ENCODE data around the gene SETD5. TPM values are rescaled to one million over a fixed set of nuclear protein-coding genes. Genes with fewer than 3 reads are reported as not detected.

Gene SETD5
- polyA plus RNA-seq, 1 donor (not counting 4 experiments of a cell fraction or from before 2014, with no cell fraction given) = 37.8 TPM

DNA sequence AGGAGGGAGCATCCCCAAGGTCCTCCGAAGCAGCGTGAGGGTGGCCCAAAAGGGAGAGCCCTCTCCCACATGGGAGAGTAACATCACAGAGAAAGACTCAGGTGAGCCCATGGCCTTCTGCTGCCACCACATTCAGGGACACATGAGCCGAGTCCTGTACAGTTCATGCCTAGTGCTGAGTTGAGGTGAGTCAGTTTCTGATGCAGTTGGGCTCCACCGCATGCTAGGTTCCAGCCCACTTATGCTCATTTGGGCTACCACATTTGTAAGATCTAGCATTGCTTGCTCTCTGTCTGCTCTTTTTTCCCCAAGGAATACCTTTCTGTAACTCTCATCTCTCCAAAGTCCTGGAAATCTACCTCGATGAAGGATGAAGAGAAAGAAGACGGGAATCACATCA, 77.1 kb downstream of the SETD5 start:
- Histone ChIP-seq H3K36me3 (ENCODE audit: control insufficient read depth in 2 of 2, extremely low read depth in 1 of 2, insufficient read depth in 2 of 2, low read length in 2 of 2) (peaks cover 47 to 57% of the 10 kb centered on the region in 2 experiments), H3K9me1 (ENCODE audit: control insufficient read depth, extremely low read depth, insufficient read depth, low read length) (no peaks in the 10 kb centered on the region), H3K9me3 (ENCODE audit: control insufficient read depth, low read depth, low read length) (no peaks in the 10 kb centered on the region), H3K79me2 (ENCODE audit: control insufficient read depth, insufficient read depth, low read length) (peaks cover 10% of the 10 kb centered on the region), H4K20me1 (ENCODE audit: control insufficient read depth, extremely low read depth, insufficient read depth, low read length) (no peaks in the 10 kb centered on the region), H3K27me3 (ENCODE audit: control insufficient read depth, extremely low read depth, insufficient read depth, low read length) (no peaks in the 10 kb centered on the region), H3K27ac (ENCODE audit: control insufficient read depth, insufficient read depth, low read length) (no peak overlapping the region), H3K4me1 (ENCODE audit: control insufficient read depth, extremely low read depth, insufficient read depth, low read length) (no peaks in the 10 kb centered on the region), H3K4me2 (ENCODE audit: control insufficient read depth, extremely low read depth, insufficient read depth, low read depth, low read length) (no peak overlapping the region), H3K4me3 (ENCODE audit: control insufficient read depth in 2 of 3, extremely low read depth in 1 of 3, insufficient read depth in 2 of 3, low read depth in 1 of 3, low read length in 3 of 3) (no peak overlapping the region), H3K9ac (ENCODE audit: control insufficient read depth, extremely low read depth, insufficient read depth, low read length) (no peak overlapping the region), H2AFZ (ENCODE audit: control insufficient read depth, low read length) (no peak overlapping the region)
- DNase-seq (ENCODE audit: low read depth, low spot score) (no peak), FAIRE-seq (no peak)
- TF ChIP-seq EZH2 (IDR thresholded peaks at IDR 0.05; ENCODE audit: low read length) (no peak), CTCF (optimal IDR thresholded peaks at IDR 0.05 in 1 of 3, IDR thresholded peaks at IDR 0.05 in 1 of 3, conservative IDR thresholded peaks at IDR 0.05 in 1 of 3; ENCODE audit: extremely low read depth in 1 of 3, insufficient read depth in 2 of 3, low read length in 3 of 3) (no peak)
- dilution Hi-C loops (cut with MboI; ENCODE audit: extremely low pct_ligation_motif_present, low sequenced_read_pairs) = no loop called here

DNA sequence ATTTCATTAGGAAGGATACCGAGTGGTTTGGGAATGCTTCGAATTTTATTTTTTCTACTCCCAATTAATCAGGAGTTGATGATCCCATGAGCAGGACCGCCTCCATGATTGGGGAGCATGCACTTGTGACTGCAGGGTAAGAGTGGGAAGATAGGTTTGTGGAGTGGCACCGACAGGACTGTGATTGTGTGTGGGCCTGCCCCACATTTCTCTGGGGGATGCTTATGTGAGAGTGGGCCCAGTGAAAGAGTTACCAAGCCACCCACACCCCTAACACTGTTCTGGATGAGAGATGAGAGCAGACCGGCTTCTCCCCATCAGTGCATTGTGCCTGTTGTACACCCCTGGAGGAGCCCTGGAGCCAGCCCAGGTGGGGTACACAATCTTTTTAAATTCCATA, 79.5 kb downstream of the SETD5 start:
- no peak for TF ChIP-seq CTCF (optimal IDR thresholded peaks at IDR 0.05 in 1 of 3, IDR thresholded peaks at IDR 0.05 in 1 of 3, conservative IDR thresholded peaks at IDR 0.05 in 1 of 3; ENCODE audit: extremely low read depth in 1 of 3, insufficient read depth in 2 of 3, low read length in 3 of 3)
- no peak for TF ChIP-seq EZH2 (IDR thresholded peaks at IDR 0.05; ENCODE audit: low read length)
- H3K4me3 ChIP-seq (ENCODE audit: control insufficient read depth in 2 of 3, extremely low read depth in 1 of 3, insufficient read depth in 2 of 3, low read depth in 1 of 3, low read length in 3 of 3) = no peak overlapping the region
- no peak overlapping the region for H3K9ac ChIP-seq (ENCODE audit: control insufficient read depth, extremely low read depth, insufficient read depth, low read length)
- FAIRE-seq = no peak
- H3K36me3 ChIP-seq (ENCODE audit: control insufficient read depth in 2 of 2, extremely low read depth in 1 of 2, insufficient read depth in 2 of 2, low read length in 2 of 2) = peaks cover 44 to 56% of the 10 kb centered on the region in 2 experiments
- dilution Hi-C loops (cut with MboI; ENCODE audit: extremely low pct_ligation_motif_present, low sequenced_read_pairs) = no loop called here
- H4K20me1 ChIP-seq (ENCODE audit: control insufficient read depth, extremely low read depth, insufficient read depth, low read length) = no peaks in the 10 kb centered on the region
- H3K27me3 ChIP-seq (ENCODE audit: control insufficient read depth, extremely low read depth, insufficient read depth, low read length) = no peaks in the 10 kb centered on the region
- peaks cover 2% of the 10 kb centered on the region for H3K79me2 ChIP-seq (ENCODE audit: control insufficient read depth, insufficient read depth, low read length)
- no peaks in the 10 kb centered on the region for H3K9me3 ChIP-seq (ENCODE audit: control insufficient read depth, low read depth, low read length)
- no peak for DNase-seq (ENCODE audit: low read depth, low spot score)
- H3K27ac ChIP-seq (ENCODE audit: control insufficient read depth, insufficient read depth, low read length) = no peak overlapping the region
- no peak overlapping the region for H2AFZ ChIP-seq (ENCODE audit: control insufficient read depth, low read length)
- no peaks in the 10 kb centered on the region for H3K4me1 ChIP-seq (ENCODE audit: control insufficient read depth, extremely low read depth, insufficient read depth, low read length)
- H3K9me1 ChIP-seq (ENCODE audit: control insufficient read depth, extremely low read depth, insufficient read depth, low read length) = no peaks in the 10 kb centered on the region
- no peak overlapping the region for H3K4me2 ChIP-seq (ENCODE audit: control insufficient read depth, extremely low read depth, insufficient read depth, low read depth, low read length)
